HCT116 (cell line): ENCODE data around the gene LCE7A.

ENCODE experiments used
- CTCF ChIP-seq, 3 experiments: fragments of 200-600 bp in 1 of 3; sonication (generic) in 1 of 3; IDR thresholded peaks in 2 of 3; conservative IDR thresholded peaks in 1 of 3; 2 replicates each; pipeline ENCODE4 v1.5.1; 2012 to 2017; ENCODE audit warnings: low read depth in 2 of 3, low read length in 2 of 3, antibody characterized with exemption in 1 of 3, borderline replicate concordance in 1 of 3, control low read depth in 1 of 3, mild to moderate bottlenecking in 1 of 3, mixed read lengths in 1 of 3, mixed run types in 1 of 3, moderate library complexity in 1 of 3; ENCODE audit not compliant: insufficient read depth in 1 of 3
- FOSL1 ChIP-seq: IDR thresholded peaks from 2 replicates; pipeline ENCODE4 v1.6.1; 2012; ENCODE audit warnings: low read depth
- SP1 ChIP-seq: IDR thresholded peaks from 2 replicates; pipeline ENCODE4 v1.6.1; 2012; ENCODE audit warnings: low read depth

- TF ChIP-seq FOSL1 (no peak), SP1 (no peak), CTCF (IDR thresholded peaks at IDR 0.05 in 2 of 3, conservative IDR thresholded peaks at IDR 0.05 in 1 of 3; ENCODE audit: borderline replicate concordance in 1 of 3, insufficient read depth in 1 of 3, low read depth in 2 of 3, low read length in 2 of 3) (no peak)
These were observed 28.3 kb downstream of the LCE7A start for GRCh38 chr1:152888126-152888525.
